BJ (cell line): Measurements from ENCODE around the gene CCDC117. TPM values are rescaled to one million over a fixed set of nuclear protein-coding genes. Genes with fewer than 3 reads are reported as not detected.
"Not testable (repeated sequence)": the region's sequence is repeated elsewhere in the genome, so short reads cannot be mapped to it uniquely, and the experiment has no call there.

Source experiments
- CTCF ChIA-PET: fragments of 350-600 bp; formaldehyde crosslinking; extraction: SDS; loops from one replicate; lab custom pipeline; 2021; ENCODE audit warnings: antibody characterized with exemption, inconsistent platforms; lab: Yijun Ruan, JAX
- POLR2A ChIA-PET: fragments of 300-600 bp; sonication (Branson Sonifier 250); formaldehyde crosslinking; extraction: SDS; loops from one replicate; lab custom pipeline; 2021; ENCODE audit warnings: antibody characterized with exemption; lab: Charles Lee
- DNase-seq: peaks from one replicate; pipeline ENCODE4 v3.0.0-alpha.2; 2011; ENCODE audit warnings: low read depth
- H3K27me3 ChIP-seq: 2 replicates; pipeline ENCODE4 v1.6.0; 2011; ENCODE audit warnings: low read length; ENCODE audit not compliant: control insufficient read depth, insufficient read depth
- H3K36me3 ChIP-seq: 2 replicates; pipeline ENCODE4 v1.5.1; 2011; ENCODE audit warnings: low read length; ENCODE audit not compliant: control insufficient read depth, insufficient read depth
- H3K4me3 ChIP-seq: 2 replicates; pipeline ENCODE4 v1.5.1; 2011; ENCODE audit warnings: low read depth, mild to moderate bottlenecking, control low read depth, low read length
- CTCF ChIP-seq: IDR thresholded peaks from 2 replicates; pipeline ENCODE4 v1.5.1; 2011; ENCODE audit warnings: low read depth, mild to moderate bottlenecking, control low read depth, inconsistent platforms, low read length, moderate library complexity; ENCODE audit not compliant: insufficient read depth
- polyA plus RNA-seq: library from polyadenylated mRNA; depleted of rRNA; stranded (reverse); fragments of >200 nt; gene quantifications from 2 replicates; pipeline ENCODE4 v1.2.3, GENCODE V29; 2011

CCDC117 gene
- polyA plus RNA-seq, 1 experiment, result 4.5 TPM

GRCh38 chr22:28742562-28742962 lies 29.9 kb upstream of the CCDC117 start:
- Histone ChIP-seq H3K27me3 (no peaks in the 10 kb centered on the region), H3K4me3 (peak overlapping the region; percentile 69), H3K36me3 (peaks cover 6% of the 10 kb centered on the region; the same call in 1 of the 2 replicates)
- ChIA-PET CTCF (interaction anchor here (1.2 to 1.5 kb wide), 2 partner anchors 30 to 142 kb away, joined by 3 read pairs; no protein-coding TSS in a partner anchor), POLR2A (no interaction called here)
- TF ChIP-seq CTCF, result no peak
- DNase-seq, result no peak

DNA sequence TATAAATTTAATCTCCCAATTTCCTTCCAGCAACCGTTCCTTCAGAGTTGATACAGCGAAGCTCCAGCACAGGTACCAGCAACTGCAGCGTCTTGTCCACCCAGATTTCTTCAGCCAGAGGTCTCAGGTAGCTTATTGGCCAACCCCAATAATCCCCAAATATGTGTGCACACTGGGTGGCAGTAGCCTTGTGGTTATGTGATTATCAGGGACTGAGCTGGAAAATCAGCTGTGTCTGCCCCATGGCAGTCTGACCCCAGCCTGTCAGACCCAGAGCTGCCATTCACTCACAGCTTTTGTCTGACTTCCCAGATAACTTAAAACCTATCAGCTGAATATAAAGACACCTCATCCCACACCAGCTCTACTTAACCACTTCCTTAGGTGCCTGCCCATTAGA lies 28.6 kb upstream of the CCDC117 start:
- no peak for DNase-seq
- no peak for TF ChIP-seq CTCF
- Histone ChIP-seq H3K27me3 (no peaks in the 10 kb centered on the region), H3K4me3 (no peak overlapping the region), H3K36me3 (peaks cover 9% of the 10 kb centered on the region; the same call in 1 of the 2 replicates)
- ChIA-PET CTCF (interaction anchor here (1.2 kb wide), 1 partner anchor 143 kb away, joined by 3 read pairs; no protein-coding TSS in a partner anchor), POLR2A (interaction anchor here (0.6 kb wide), 1 partner anchor 1503 kb away, joined by 3 read pairs; no protein-coding TSS in a partner anchor)

GRCh38 chr22:28750471-28750881 lies 22.0 kb upstream of the CCDC117 start:
- CTCF ChIA-PET, result interaction anchor here (1.1 to 1.4 kb wide), 4 partner anchors 10 to 41 kb away, joined by 3 read pairs; partner anchors contain the start of gene CCDC117
- Histone ChIP-seq H3K36me3 (peaks cover 5% of the 10 kb centered on the region; the same call in 1 of the 2 replicates), H3K27me3 (no peaks in the 10 kb centered on the region), H3K4me3 (no peak overlapping the region)
- no peak for TF ChIP-seq CTCF
- POLR2A ChIA-PET, result no interaction called here
- DNase-seq, result no peak

DNA sequence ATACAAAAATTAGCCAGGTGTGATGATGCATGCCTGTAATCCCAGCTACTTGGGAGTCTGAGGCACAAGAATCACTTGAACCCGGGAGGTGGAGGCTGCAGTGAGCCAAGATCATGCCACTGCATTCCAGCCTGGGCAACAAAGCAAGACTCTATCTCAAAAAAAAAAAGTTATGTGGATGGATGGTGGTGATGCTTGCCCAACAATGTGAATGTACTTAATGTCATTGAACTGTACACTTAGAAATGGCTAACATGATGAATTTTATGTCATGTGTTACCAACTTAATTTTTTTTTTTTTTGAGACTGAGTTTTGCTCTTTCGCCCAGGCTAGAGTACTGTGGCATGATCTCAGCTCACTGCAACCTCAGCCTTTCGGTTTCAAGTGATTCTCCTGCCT lies 18.0 kb upstream of the CCDC117 start:
- CTCF ChIA-PET, H3K27me3 ChIP-seq, POLR2A ChIA-PET, H3K36me3 ChIP-seq, H3K4me3 ChIP-seq, DNase-seq: not testable (repeated sequence)

DNA sequence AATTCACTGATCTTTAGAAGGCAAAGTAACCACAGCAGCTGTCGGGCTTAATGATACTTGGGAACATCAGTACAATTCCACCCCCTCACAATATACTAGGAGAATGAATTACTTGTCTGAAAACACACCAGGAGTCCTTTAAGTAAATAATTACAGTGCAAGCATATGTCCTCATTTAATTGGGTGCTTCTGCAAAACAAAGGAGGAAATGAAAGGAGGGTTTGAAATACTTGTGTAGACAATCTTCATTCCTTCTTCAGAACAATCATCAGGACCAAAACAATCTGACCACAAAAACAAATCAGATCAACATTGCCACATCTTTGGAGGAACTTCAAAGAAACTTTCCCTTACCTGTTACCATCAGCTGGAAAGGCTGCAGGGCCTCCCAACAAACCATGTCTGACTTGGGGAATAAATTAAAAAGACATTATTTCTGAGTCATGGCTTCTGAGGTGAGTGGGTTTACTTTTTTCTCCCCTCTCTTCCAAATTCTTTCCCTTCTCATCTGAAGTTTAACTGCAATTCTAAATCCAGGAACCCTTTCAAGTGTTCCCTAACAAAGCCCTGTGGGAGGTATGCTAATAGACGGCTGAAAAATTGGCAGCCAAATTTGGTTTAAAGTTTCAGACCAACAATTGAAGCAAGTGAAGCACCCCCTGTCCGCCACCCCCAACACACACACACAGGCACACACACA lies 12.5 kb upstream of the CCDC117 start:
- Histone ChIP-seq H3K36me3 (no peaks in the 10 kb centered on the region), H3K4me3 (no peak overlapping the region), H3K27me3 (no peaks in the 10 kb centered on the region)
- no peak for TF ChIP-seq CTCF
- ChIA-PET CTCF (interaction anchor here (0.6 to 0.8 kb wide), 3 partner anchors 11 to 1419 kb away, joined by 3 to 4 read pairs (median 4); no protein-coding TSS in a partner anchor), POLR2A (no interaction called here)
- DNase-seq, result no peak
